Activated CD4-positive, alpha-beta T cell treated with anti-CD3 and anti-CD28 coated beads for 24 hours (primary cell): ENCODE data around the gene GSC2.

ENCODE experiments used
- DNase-seq, 2 donors: peaks; one replicate each; pipeline ENCODE4 v3.0.0-alpha.2; 2020; ENCODE audit warnings: low read depth in 2 of 2

The GSC2 gene

DNA sequence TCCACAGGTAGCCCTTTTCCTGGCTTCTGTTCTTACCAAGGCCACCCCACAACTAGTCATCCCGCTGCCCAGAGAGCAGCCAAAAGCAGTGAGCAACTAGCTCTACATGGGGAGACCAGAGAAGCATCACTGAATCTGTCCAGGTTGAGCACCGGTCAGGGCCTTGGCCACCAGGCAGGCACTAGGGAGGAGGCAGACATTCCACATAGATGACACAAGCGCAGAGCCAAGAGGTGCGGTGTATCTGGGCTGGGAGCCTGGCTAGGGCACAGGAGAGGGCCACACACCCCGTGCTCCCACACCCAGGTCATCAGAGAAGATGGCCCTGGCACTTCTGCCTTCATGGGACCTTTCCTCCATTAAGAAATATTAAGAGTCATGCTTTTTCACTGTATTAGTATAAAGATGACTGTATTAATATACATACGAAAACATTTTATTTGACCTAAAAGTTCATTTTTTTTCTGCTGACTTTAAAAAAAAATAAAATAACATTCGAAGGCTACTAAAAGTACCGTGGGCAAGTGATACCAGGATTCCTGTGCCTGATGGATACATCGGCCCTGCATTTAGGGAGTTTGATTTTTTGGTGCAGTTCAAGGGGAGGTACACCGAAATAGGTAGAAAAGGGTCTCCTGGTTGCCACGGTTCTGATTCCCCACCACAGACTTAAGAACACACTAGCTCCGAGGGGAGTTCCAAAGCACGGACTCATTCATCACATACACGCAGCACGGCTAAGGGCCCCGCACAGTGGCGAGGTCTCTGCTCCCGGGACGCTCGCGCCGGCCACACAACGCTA, 29.1 kb downstream of the GSC2 start:
- DNase-seq = no peak

DNA sequence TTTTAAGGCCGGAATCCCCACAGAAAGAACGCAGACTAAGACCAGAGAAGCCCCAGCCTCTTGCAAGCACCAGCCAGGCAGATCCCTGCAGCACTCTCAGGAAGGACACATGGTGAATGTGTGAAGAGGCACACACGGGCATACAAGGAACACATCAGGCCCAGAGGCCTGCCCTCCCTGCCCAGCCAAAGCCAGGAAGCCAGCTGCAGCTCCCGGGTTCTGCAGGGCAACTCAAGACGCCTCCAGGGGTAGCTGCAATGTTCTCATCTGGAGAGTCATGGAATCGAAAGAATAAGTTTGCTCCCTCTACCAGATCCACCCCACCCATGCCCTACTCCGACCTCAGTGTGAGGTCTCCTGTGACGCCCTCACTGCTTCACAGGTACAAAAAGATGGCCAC, 30.1 kb downstream of the GSC2 start:
- DNase-seq = no peak

DNA sequence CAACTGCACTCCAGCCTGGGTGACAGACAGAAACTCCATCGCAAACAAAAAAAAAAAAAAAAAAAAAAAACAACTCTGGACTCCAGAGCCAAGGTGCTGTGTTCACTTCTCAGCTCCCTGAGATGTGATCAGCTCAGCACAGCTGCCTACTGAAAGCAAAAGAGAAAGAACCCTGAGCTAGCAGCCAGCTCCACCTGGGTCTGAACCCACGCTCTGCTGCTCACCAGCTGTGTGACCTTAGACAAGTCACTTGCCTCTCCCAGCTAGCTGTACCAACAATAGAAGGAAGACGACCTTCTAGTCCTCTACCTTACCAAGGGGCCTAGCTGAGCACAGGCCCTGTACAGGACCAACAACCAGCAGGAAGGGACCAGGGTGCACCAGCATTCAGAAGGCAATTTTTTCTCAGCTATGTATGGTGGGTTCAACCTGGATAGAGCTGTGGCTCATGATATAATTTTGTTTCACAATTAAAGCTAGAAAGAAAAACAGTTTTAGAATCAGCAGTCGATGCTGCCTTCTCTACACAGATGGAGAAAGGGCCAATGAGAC, 31.7 kb downstream of the GSC2 start:
- DNase-seq = no peak

DNA sequence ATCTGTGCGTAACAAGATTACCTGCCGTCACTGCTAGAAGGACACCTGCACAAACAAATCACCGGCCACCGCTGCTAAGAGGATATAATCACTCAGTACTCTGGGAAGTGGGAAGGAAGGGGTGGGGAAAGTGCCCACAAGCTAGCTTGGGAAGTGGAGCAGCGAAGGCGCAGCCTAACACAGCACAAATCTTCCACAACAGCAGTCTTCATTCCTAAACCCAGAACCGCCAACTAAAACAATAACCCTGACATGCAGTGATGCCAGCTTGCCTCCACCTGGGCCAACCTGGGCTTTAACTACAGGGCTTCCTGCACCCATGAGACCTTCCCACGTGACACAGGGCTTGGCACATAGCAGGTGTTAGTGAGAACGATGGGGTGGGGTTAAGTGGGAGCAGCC, 33.0 kb downstream of the GSC2 start:
- DNase-seq = no peak

DNA sequence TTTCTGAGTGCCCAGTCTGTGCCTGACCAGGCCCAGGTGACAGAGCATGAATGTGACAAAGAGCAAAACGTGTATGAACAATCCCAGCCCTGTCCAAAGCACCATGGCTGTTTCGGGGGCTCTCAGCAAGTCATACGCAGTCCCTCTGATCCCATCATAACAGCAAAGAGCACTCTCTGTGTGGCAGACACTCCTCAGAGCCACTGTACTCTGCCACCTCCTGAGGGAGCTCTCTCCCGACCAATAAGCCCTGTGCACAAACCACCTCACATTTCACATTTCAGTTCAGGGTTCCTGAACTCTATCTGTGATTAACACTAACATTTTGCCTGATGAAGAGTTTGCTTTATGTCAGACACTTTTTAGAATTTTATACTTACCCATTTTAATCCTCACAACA, 34.5 kb downstream of the GSC2 start:
- DNase-seq = no peak

DNA sequence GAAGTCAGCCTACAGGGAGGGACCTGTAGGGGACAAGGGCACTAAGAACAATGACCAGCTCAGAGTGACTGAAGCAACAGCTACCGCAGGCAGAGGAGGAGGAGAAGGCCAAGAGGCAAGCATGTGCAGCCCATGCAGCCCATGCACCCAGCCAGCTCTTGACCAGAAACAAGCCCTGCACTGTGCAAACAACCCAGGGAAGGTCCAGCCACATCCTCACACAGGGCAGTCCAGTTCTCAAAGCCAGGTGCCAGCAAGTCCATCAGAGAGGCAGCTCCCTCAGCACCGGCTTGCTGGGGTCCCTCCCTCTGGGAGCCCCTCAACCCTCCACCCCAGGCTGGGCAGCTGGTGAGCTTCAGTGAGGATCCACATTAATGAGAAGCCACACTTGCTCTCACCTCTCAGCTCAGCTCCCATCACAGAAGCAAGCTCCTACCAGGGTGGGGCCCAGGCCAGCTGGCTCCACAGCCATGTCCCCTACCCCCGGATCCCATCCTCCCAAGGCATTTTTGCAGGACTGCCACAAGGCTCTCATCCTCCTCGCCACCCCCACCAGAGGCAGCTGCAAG, 35.0 kb downstream of the GSC2 start:
- no peak for DNase-seq

DNA sequence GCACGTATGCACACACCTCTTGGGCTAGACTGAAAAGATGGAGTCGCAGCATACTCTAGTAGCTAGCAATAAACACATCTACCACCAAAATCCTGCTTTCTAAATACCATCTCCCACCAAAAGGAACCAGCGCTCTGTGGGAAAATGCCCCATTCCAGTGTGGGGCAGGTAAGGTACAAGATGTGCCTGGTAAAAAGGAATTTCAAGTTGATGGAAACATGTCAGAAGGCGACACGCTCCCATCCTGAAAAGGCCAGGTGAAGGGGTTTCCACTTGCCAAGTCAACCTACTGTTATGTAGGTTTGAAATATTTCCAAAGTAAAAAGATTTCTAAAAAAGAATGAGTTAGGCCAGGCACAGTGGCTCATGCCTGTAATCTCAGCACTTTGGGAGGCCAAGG, 36.7 kb downstream of the GSC2 start:
- no peak for DNase-seq

DNA sequence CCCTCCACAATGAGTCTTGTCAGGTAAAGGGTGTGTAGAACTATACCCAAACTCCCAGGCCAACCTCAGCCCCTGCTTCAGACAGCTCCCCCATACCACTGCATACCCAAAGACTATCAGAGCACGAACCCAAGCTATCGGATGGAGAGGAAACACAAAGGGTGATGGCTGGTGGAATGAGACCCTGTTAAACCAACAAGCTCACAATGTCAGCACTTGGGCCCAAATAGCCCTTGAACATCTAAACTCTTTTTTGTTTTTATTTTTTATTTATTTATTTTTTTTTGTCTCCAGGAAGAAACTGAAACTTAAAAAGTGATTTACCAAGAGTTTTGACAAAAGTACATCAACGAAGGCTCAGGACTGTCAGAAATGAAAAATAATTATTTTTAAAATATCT, 38.5 kb downstream of the GSC2 start:
- no peak for DNase-seq

DNA sequence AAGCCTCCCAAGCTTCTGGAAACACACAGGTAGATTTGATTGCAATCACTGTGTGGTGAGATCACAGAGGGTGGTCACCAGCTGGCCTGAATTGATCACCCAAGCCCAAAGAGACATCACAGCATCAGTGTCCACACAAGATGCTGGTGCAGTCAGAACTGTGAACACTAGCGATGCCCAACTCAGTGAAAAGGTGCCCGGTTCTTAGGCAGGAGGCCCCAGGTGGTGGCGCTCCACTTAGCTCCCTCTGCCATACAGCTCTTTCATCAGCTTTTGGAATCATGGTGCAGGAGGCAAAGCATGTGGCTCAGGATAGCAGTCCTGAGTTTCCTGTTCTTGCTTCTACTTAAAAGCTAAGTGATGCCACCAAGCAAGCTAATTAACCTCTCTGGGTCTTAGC, 39.0 kb downstream of the GSC2 start:
- DNase-seq = no peak

DNA sequence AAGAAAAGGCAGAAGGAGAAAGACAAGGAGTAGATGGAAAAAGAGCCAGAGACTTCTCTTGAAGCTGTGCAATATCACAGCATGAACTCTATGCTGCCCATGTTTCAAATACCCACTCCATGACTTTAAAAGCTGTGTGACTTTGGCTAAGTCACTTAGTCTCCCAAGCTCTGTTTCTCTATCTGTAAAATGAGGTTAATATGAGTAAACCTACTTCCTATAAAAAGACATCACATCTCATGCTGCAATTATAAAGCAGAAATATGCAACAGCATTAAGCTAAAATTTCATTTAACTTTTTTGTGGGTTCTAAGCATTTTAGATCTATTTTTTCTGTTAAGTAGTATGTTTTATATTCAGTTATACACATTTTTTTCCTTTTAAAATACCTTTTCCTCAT, 39.4 kb downstream of the GSC2 start:
- DNase-seq = no peak

DNA sequence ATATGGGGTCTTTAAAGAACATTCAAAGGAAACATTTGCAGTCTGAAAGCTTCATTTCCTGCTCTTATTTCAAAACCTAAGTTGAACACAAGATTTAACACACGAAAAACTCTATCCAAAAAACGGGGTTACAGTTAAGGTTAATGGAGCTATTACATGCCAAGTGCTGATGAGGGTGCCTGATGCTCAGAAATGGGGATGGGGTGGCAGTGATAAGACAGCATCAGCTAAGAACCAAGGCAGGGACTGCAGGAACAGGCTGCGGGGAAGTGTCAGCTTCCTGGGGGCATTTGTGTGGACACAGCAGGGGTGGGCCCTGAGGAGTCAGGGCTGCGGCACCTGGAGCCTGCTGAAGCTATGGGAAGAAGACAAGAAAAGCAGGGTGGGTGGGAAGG, 40.0 kb downstream of the GSC2 start:
- DNase-seq = no peak

DNA sequence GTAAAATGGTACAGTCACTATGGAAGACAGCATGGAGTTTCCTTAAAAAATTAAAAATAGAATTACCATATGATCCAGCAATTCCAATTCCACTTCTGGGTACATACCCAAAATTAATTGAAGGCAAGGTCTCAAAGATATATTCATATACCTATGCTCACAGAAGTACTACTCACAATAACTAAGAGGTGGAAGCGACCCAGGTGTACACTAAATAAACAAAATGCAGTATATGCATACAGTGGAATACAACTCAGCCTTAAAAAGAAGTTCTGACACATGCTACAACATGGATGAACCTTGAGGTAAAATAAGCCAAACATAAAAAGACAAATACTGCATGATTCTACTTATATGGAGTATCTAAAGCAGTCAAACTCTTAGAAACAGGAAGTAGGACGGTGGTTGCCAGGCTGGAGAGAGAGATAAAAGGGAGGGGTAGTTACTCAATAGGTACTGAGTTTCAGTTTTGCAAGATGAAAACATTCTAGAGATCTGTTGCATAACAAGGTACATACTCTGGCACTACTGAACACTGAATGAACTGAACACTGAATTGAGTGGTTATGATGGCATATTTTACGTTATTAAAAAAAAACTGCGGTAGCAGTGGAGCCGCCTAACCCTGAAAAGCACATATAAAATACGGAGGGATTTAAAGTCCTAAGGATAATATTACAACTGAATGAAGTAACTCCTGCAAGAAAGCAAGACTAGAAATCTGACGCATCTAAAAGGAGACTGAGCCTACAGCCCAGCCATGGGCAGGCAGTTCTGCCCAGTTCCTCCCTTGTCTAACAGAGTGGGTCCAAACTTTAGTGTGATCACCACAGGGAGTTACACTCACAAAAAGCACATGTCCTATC, 40.7 kb downstream of the GSC2 start:
- no peak for DNase-seq

DNA sequence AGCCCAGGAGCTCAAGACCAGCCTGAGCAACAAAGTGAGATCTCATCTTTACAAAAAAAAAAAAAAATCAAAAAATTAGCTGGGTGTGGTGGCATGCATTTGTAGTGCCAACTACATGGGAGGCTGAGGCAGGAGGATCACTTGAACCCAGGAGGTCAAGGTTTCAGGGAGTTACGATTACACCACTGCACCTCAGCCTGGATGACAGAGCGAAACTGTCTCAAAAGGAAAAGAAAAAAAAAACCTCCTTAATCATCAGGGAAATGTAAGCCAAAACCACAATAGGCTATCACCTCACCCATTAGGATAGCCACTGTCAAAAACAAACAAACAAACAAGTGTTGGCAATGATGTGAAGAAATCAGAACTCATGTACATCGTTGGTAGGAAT, 41.3 kb downstream of the GSC2 start:
- no peak for DNase-seq

DNA sequence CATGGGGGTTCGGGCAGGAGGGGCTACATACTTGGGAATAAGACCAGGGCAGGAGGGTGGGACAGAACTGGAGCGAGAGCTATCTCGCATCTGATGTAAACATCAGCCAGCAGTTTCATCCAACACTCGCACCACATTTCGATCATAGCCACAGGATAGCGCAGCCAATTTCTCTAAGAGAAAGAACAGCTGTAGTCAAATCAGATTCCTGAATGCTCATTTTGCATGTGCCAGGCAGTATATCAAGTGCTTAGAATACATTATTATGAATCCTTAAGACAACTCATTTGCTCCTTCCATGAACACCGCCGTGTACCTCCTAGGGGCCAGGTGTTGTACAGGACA, 42.4 kb downstream of the GSC2 start:
- no peak for DNase-seq

DNA sequence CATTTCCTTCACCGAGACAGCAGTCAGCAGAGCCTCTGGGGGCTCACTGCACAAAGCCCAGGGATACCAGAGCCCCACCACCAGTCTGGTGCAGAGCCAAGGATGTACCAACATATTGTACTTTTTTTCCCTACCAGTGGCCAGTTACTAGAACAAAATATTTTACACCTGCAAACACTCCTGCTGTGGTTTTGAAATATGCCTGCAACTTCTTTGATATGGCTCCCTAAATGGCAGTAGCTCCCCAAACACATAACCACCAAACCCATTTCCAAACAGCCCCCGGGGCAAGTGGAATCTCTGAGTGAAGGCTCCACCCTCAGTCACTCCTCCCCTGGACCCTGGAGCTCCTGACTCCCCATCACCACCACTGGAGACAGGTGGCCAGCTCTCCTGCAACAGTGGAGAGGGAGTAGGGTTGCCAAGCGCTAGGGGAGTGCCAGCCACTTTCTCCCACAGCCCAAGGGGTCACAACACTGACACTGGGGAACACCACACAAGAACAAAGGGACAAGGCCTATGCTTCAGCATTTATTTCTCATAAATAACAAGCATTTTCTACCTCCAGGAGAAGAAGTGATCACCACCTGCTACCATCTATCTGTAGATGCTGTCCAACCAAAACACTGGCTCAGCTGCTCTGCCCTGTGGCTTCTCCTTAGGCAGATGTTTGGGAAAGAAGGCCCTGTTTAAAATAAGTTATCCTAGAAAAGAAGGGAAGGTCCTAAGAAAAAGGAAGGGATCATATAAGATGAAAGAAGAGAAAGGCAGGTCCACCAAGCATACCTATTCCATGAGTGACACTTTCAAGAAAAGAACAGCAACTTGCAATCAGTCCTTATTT, 43.0 kb downstream of the GSC2 start:
- no peak for DNase-seq

DNA sequence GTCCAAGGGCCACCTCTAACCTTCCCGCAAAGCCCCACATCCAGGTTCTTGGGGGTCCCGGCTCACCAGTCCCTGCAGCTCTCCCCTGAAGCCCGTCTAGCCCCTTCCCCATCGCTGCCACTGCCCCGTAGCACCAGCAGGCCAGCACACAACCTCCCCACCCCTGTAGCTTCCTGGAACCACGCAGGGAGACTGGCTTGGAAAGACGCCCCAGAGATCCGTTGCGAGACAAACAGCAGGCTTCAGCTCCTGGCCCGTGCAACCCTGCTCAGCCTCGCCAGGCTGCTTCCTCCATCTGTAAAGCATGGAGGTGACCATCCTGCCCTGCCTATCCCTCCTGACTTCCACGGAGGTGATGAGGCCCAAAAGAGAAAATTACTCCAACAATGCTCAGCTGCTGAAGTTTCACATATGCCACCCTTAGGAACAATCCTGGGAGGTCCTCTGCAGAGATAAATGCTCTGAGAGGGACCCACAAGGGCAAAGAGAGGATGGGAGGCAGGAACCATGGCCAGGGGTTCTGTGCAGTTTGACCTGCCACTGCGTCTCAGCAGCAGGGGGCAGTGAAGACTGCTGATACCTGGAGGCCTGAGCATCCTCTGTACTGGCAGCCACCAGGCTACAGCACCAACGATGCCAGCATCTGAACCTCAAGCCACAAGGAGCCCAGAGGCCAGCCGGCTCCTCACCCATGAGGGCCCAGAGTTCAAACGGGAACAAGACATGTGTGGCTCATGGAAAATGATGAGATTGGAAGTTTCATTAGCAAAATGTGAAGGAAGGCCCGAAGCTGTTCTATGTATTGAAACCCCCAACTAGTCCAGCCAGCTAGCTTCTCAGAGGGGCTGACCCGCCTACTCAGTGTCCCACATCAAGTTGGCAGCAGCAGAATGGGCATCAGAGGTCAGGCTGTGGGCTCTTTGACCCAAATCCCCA, 44.0 kb downstream of the GSC2 start:
- DNase-seq = no peak

DNA sequence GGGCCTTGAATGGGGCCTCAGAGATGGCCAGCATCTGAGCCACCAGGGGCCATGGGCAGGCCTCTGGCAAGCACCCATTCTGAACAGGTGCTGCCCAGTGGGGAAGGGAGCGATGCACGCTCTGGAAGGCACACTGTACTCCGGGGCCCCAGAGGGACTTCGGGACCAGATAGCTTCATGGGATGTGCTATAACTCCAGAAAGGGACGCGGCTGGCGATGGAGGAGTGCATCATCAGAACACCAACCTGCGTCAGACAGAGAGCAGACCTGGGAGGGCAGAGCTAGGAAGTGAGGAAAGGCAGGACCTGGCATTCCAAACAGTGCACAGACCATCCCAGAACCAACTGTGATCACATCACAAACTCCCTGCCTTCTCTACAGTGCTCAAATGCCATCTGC, 44.6 kb downstream of the GSC2 start:
- no peak for DNase-seq

DNA sequence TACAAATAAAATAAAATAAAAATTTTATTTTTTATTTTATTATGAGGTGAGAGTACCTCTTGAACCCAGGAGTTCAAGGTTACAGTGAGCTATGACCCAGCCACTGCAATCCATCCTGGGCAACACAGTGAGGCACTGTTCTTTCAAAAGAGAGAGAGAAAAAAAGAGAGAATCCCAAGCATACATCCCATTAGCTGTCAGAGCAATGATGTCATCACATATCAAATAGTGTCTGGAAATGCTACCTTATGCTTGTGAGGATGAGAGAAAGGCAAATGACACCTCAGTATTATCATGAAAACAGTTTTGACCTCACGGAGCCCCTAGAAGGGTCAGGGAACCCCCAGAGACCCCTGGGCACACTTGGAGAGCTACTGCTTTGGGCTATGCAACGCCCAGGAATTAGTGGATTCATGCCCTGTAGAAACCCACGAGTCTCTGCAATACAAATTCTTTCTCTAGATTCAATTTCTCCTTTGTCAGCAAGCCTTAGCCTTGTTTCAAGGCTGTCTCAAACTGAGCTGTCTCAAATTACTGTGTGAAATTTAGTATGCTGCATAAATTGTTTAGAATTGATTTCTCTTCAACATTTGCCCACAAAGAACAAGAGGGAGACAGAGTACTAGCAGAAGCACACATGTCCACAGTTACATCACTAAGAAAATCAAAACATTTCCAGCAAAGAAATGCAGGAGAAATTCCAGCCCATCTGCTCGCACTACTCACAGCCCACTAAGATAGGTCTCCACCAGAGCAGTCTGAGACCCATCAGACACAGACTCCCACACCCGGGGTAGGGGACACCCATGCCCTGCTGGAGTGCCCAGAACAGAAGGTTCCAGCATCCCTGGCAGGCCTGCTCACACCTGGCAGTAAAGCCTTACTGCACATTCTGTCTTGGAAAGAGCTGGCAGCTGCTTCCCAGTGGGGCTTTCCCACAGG, 45.9 kb downstream of the GSC2 start:
- no peak for DNase-seq

DNA sequence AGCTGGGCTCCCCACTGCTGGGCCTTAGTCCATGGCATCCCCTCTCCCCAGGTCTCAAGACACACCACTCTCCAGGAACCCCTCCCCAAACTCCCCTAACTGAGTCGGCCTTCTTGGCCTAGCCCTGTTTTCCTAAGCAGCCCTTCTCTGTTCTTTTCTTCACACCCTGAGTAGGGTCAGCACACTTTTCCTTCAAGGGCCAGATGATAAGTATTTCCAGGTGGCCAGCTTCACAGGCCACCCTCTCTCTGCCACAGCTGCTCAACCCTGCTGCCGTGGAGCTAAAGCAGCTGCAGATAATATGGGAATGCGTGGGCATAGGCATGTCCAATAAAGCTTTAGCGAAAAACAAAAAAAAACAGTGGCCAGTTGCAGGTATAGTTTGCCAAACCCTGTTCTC, 51.9 kb downstream of the GSC2 start:
- DNase-seq = no peak

DNA sequence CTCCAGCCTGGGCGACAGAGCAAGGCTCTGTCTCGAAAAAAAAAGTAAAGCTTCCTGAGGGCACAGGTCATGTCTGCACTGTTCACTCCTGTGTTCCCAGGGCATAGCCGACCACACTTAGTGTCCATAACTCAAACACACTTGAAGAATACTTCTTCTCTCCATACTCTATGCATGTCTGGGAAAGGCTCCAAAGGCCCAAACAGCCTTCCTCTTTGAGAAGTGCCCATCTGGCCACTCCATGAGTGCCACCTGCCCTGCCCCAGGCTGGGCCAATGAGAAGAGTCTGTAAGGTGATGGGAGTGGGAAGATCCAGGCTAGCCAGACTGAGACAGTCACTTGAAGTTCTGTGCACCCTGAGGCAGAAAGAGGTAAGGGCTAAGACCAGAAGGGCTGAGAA, 52.6 kb downstream of the GSC2 start:
- no peak for DNase-seq
